ENCODE data around the gene CGB1. TPM values are rescaled to one million over a fixed set of nuclear protein-coding genes. Genes with fewer than 3 reads are reported as not detected.

The CGB1 gene
- total RNA-seq, 1 experiment from 2014 or later = not detected

DNA sequence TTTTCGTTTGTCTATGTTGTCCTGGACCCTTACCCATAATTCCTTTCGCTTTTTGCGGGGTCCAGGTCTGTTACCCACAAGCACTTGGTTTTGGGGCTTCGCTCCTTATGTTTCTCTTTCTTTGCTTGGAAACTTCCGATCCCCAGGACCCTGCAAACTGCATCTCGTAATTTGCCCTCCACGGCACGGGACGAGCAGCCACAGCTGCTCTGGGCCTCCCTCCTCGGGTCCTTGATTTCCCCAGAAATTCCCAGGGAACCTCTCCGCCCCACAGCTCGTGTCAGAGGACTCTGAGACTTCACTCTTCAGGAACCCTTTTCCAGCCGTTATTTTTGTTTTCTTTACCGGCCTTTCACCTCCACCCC is 49.2 kb upstream of the CGB1 start:
- peak overlapping the region; percentile 87 to 99 (median 98) for H3K27ac Mint-ChIP-seq
- Histone ChIP-seq H4K8ac (replicated peaks; ENCODE audit: insufficient read length, low read depth, low read length) (no peak overlapping the region), H4K5ac (ENCODE audit: insufficient read length, low read depth, low read length) (no peak overlapping the region), H3K23ac (ENCODE audit: insufficient read length, low read depth, low read length) (no peak overlapping the region), H4K20me1 (ENCODE audit: control insufficient read depth, insufficient read depth, insufficient read length) (no peaks in the 10 kb centered on the region), H3K79me1 (ENCODE audit: insufficient read depth, low read depth, low read length, poor library complexity, severe bottlenecking) (peaks cover 6% of the 10 kb centered on the region), H4K91ac (ENCODE audit: insufficient read length, low read depth, low read length) (no peak overlapping the region), H2BK5ac (ENCODE audit: insufficient read length, low read length) (no peak overlapping the region), H3K4me2 (ENCODE audit: insufficient read depth, insufficient read length, low read length) (peak overlapping the region; percentile 90), H2BK120ac (ENCODE audit: low read depth, low read length, poor library complexity, severe bottlenecking) (no peak overlapping the region), H3K9me3 (ENCODE audit: control insufficient read depth, low read depth, low read length) (no peaks in the 10 kb centered on the region), H3K14ac (ENCODE audit: insufficient read depth, low read length) (peak overlapping the region; percentile 88; the same call in 1 of the 2 replicates), H3K27me3 (ENCODE audit: insufficient read depth, low read length) (no peaks in the 10 kb centered on the region), H3K23me2 (ENCODE audit: insufficient read length, low read depth, low read length, poor library complexity, severe bottlenecking) (peaks cover 7% of the 10 kb centered on the region), H2BK12ac (ENCODE audit: insufficient read length, low read depth, low read length) (no peak overlapping the region), H3K9ac (ENCODE audit: extremely low read depth, insufficient read length, low read length) (peak overlapping the region; percentile 89), H2BK15ac (ENCODE audit: low read depth, low read length) (no peak overlapping the region), H2BK20ac (ENCODE audit: low read depth, low read length, poor library complexity, severe bottlenecking) (no peak overlapping the region), H3K27ac (ENCODE audit: insufficient read length, low read depth, low read length) (no peak overlapping the region), H3K4me1 (ENCODE audit: insufficient read depth, low read length) (peaks cover 2% of the 10 kb centered on the region; the same call in 1 of the 2 replicates), H3K18ac (ENCODE audit: insufficient read length, low read depth, low read length) (peak overlapping the region; percentile 80), H3T11ph (ENCODE audit: low read length) (no peak overlapping the region), H3K4ac (ENCODE audit: low read depth, low read length) (no peak overlapping the region; the same call in 1 of the 2 replicates), H2AFZ (ENCODE audit: low read length) (no peak overlapping the region), H3K79me2 (ENCODE audit: insufficient read depth, low read length) (peaks cover 30% of the 10 kb centered on the region), H2AK5ac (ENCODE audit: insufficient read length, low read length) (no peak overlapping the region), H3K56ac (ENCODE audit: insufficient read length, low read depth, low read length) (no peak overlapping the region)
- H3K4me3 Mint-ChIP-seq = peak overlapping the region; percentile 95 to 98
- TF ChIP-seq, protein P1, sequence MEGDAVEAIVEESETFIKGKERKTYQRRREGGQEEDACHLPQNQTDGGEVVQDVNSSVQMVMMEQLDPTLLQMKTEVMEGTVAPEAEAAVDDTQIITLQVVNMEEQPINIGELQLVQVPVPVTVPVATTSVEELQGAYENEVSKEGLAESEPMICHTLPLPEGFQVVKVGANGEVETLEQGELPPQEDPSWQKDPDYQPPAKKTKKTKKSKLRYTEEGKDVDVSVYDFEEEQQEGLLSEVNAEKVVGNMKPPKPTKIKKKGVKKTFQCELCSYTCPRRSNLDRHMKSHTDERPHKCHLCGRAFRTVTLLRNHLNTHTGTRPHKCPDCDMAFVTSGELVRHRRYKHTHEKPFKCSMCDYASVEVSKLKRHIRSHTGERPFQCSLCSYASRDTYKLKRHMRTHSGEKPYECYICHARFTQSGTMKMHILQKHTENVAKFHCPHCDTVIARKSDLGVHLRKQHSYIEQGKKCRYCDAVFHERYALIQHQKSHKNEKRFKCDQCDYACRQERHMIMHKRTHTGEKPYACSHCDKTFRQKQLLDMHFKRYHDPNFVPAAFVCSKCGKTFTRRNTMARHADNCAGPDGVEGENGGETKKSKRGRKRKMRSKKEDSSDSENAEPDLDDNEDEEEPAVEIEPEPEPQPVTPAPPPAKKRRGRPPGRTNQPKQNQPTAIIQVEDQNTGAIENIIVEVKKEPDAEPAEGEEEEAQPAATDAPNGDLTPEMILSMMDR (conservative IDR thresholded peaks at IDR 0.05) = no peak
- H3K9me3 Mint-ChIP-seq = peaks cover 3% of the 10 kb centered on the region in 2 experiments; a peak in 3 of 5 replicates
- DNase-seq = no peak
- H3K36me3 Mint-ChIP-seq (ENCODE audit: insufficient read depth in 1 of 3, low read depth in 3 of 3) = peaks cover 34 to 45% (median 41%) of the 10 kb centered on the region in 3 experiments
- H3K4me1 Mint-ChIP-seq = peaks cover 12 to 20% of the 10 kb centered on the region in 2 experiments
- peaks cover 14% of the 10 kb centered on the region for H3K27me3 Mint-ChIP-seq (ENCODE audit: low read depth)
- no CpG with 5 or more reads among the region's 14 CpGs for WGBS (ENCODE audit: extremely low coverage, insufficient read length, low lambda C conversion rate)

All from H9 (cell line).